ENCODE results near the gene MADCAM1. TPM values are rescaled to one million over a fixed set of nuclear protein-coding genes. Genes with fewer than 3 reads are reported as not detected.

Gene MADCAM1
- total RNA-seq, 1 donor from 2014 or later: 0.92 TPM

DNA sequence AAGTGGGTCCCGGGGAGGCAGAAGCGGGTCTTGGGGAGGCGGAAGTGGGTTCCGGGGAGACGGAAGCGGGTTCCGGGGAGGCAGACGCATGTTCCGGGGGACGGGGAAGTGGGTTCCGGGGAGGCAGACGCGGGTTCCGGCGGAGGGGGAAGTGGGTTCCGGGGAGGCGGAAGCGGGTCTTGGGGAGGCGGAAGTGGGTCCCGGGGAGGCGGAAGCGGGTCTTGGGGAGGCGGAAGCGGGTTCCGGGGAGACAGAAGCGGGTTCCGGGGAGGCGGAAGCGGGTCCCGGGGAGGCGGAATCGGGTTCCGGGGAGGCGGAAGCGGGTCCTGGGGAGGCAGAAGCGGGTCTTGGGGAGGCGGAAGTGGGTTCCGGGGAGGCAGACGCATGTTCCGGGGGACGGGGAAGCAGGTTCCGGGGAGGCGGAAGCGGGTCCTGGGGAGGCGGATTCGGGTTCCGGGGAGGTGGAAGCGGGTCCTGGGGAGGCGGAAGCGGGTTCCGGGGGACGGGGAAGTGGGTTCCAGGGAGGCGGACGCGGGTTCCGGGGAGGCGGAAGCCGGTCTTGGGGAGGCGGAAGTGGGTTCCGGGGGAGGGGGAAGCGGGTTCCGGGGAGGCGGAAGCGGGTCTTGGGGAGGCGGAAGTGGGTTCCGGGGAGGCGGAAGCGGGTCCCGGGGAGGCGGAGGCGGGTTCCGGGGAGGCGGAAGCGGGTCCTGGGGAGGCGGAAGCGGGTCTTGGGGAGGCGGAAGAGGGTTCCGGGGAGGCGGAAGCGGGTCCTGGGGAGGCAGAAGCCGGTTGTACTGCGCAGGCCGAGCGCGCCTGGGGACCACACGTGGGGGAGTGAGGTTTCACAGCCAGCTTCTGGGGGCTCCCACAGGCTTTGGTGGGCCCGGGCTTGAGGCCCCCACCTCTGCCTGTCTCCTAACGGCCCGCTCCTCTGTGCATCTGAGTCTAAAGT lies 37.9 kb upstream of the MADCAM1 start:
- no peaks in the 10 kb centered on the region for H3K9me3 ChIP-seq
- DNase-seq: no peak
- H3K4me3 ChIP-seq: no peak overlapping the region
- peaks cover 16% of the 10 kb centered on the region for H3K27me3 ChIP-seq (ENCODE audit: low read depth)
- intact Hi-C loops (cut with DNase I): no loop called here
- ATAC-seq: no peak
- peaks cover 12% of the 10 kb centered on the region for H3K4me1 ChIP-seq
- no peak overlapping the region for H3K27ac ChIP-seq
- TF ChIP-seq, protein P1, sequence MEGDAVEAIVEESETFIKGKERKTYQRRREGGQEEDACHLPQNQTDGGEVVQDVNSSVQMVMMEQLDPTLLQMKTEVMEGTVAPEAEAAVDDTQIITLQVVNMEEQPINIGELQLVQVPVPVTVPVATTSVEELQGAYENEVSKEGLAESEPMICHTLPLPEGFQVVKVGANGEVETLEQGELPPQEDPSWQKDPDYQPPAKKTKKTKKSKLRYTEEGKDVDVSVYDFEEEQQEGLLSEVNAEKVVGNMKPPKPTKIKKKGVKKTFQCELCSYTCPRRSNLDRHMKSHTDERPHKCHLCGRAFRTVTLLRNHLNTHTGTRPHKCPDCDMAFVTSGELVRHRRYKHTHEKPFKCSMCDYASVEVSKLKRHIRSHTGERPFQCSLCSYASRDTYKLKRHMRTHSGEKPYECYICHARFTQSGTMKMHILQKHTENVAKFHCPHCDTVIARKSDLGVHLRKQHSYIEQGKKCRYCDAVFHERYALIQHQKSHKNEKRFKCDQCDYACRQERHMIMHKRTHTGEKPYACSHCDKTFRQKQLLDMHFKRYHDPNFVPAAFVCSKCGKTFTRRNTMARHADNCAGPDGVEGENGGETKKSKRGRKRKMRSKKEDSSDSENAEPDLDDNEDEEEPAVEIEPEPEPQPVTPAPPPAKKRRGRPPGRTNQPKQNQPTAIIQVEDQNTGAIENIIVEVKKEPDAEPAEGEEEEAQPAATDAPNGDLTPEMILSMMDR (IDR thresholded peaks at IDR 0.05): no peak
- H3K36me3 ChIP-seq: peaks cover 4% of the 10 kb centered on the region

DNA sequence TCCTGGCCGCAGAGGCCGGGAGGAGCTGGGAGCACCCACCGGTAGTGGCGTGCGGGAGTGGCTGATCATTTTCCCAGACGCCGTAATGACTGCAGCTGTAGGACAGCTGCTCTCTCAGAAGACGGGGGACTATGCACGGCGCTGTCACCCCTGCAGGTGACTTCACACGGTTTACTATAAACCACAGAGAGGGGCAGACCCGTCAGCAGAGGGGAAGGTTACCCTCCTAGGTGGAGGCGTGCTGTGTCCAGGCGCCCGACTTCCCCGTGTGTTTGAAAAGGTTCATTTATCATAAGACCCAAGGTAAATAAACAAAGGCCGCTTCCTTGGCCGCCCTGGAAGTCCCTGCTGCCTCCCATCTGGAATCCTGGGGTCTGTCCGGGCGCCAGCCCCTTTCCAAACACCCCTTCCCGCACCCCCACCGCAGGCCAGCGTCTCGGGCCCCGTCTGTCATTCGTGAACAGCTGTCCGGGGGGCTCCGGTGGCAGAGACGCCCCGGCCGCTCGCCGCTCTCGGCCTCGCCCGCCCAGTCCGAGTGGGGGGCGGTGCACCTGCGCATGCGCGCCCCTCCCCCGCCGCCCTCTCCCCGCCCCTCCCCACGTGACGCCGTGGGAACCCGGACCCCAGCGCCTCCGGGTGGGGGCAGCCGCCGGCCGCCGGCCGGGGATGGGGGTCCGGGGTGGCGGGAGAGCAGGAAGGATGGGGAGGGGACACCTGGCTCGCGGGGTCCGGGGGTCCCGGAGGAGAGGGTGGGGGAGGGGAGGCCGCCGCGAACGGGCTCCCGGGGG lies 36.4 kb upstream of the MADCAM1 start:
- Histone ChIP-seq H3K36me3 (no peaks in the 10 kb centered on the region), H3K9me3 (no peaks in the 10 kb centered on the region), H3K27me3 (ENCODE audit: low read depth) (peaks cover 16% of the 10 kb centered on the region), H3K4me1 (peaks cover 12% of the 10 kb centered on the region), H3K27ac (peak overlapping the region; percentile 80), H3K4me3 (peak overlapping the region; percentile 71)
- intact Hi-C loops (cut with DNase I): no loop called here
- DNase-seq (no peak), ATAC-seq (peak; percentile 81 to 82)
- TF ChIP-seq, protein P1 (IDR thresholded peaks at IDR 0.05): no peak

DNA sequence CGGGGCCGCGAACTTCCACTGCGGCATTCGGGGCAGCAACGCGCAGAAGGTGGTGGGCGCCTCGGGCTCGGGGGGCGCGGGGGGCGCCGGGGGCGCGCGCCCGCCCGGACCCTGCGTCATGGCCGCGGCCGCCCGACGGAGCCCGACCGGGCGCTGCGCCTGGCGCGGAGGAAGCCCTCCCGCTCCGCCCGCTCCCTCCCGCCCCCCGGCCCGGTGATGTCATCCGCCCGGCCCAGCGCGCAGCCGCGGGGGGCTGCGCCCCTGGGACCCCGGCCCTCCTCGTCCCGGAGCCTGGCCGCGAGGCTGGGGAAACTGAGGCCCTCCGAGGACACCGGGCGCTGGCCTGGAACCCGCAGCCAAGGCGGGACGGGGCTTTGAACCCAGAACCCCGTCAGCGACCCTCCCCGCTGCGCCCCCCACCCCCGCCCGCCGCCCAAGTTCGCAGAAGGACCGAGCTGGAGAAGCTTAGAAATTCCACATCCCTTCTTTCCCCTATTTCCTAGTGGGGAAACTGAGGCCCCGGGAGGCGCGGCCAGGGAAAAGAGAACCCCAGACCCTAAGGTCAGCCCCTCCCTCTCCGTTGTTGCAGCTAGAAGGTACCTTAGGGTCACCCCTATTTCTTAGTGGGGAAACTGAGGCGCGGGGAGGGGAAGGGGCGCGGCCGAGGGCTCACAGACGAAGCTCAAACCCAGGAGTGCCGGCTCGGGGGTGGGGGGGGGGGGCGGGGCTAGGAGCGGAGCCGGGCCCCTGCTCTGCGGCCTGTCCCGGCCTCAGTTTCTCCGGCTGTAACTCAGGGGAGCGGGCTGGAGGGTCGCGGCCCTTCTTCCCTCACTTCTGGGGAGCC lies 35.2 kb upstream of the MADCAM1 start, which contains the start of gene SHC2:
Gene SHC2 (minus strand): TSS at position 157 of the 844 bp plus-strand sequence. CDS start 37 bp downstream, at position 120.
- Histone ChIP-seq H3K4me3 (peak within 1 kb of the TSS; percentile 71), H3K36me3 (no peaks in the 10 kb centered on the region), H3K27me3 (ENCODE audit: low read depth) (peaks cover 16% of the 10 kb centered on the region), H3K27ac (peak within 1 kb of the TSS; percentile 80), H3K4me1 (peaks cover 12% of the 10 kb centered on the region), H3K9me3 (no peaks in the 10 kb centered on the region)
- peak; percentile 29 to 30 for ATAC-seq
- DNase-seq: no peak
- TF ChIP-seq, protein P1 (IDR thresholded peaks at IDR 0.05): no peak
- intact Hi-C loops (cut with DNase I): no loop called here

DNA sequence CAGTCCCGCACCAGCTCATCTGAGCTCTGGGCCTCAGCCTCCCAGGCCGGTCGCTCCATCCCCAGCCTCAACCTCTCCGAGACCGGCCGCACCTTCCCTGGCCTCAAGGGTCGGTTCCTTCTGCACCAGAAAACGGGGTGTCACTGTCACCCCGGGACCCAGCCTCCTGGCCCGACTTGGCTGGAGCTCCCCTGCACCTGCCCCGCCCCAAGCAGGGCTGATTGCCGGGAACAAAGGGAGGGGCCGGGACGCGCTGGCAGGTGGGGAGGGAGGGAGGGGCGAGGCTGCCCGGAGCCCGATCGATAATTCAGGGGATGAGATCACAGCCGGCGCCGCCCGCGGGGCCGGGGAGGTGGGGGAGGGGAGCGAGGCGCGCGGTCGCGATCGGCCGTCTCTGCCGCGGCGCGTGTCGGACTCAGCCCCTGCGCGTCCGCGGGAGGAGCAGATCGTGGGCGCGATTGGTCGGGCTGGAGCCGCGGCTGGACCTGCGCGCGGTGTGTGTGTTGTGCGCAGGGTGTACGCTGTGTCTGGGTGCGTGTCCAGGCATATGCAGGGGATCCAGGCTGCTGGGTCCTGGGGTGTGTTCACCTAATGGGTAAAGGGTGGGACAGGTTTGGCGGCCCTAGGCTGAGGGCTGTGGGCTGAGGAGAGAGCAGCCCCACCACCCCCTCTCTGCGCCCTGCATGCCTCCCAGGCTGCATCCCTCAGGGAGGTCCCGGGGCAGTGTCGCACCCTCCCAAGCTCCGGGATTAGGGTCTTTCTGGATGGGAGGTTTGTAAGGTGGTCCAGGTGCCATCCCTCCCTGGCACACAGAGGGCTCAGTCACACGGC lies 34.4 kb upstream of the MADCAM1 start:
- TF ChIP-seq, protein P1 (IDR thresholded peaks at IDR 0.05): no peak
- intact Hi-C loops (cut with DNase I): no loop called here
- Histone ChIP-seq H3K27ac (no peak overlapping the region), H3K27me3 (ENCODE audit: low read depth) (peaks cover 16% of the 10 kb centered on the region), H3K36me3 (no peaks in the 10 kb centered on the region), H3K9me3 (no peaks in the 10 kb centered on the region), H3K4me1 (peaks cover 12% of the 10 kb centered on the region), H3K4me3 (peak overlapping the region; percentile 51)
- ATAC-seq (peak; percentile 48 to 64), DNase-seq (no peak)

Data from lower lobe of right lung (tissue), 2 donors.